GM10847 (cell line): ENCODE data around the gene NHEJ1.

Experiments
- POLR2A ChIP-seq: IDR thresholded peaks from 2 replicates; pipeline ENCODE4 v1.6.1; 2011; ENCODE audit not compliant: insufficient read length; ENCODE audit errors: extremely low read depth

NHEJ1 gene

DNA sequence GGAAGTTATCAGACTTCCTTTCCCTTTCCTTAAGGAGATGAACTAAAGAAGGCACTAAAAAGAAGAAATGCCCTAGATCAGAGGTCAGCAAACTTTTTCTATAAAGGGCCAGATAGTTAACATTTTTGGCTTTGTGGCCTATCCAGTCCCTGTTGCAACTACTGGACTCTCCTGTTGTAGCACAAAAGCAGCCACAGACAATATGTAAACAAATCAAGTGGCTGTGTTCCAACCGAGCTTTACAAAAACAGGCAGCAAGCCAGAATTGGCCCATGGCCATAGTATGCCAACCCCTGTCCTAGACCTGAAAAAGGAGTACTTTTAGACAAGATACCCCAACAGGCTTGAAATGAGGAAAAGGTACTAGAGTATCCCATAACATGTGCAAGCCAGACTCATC is 10.9 kb downstream of the NHEJ1 start:
- TF ChIP-seq POLR2A: no peak

DNA sequence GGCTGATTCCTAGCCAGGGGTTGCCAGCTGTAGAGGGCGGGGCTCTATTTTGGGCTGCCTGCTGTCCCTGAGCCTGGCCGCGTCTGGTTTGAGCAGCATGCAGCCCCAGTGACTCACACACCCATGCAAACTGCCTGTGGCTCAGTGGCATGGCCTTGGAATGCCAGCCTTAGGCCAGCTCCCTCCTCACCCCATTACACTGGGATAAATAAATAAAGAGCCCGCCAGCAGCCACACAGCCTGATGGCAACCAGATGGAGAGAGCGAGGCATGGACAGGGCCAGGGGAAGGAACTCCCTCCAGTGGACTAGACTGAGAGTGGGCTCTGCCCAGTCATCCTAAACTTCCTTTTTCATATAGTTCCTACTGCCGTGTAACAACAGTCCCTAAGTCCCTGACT is 18.3 kb downstream of the NHEJ1 start:
- no peak for TF ChIP-seq POLR2A

GRCh38 chr2:219140722-219141121 is 19.9 kb downstream of the NHEJ1 start:
- TF ChIP-seq POLR2A: no peak

- TF ChIP-seq POLR2A: no peak
These were observed 26.6 kb downstream of the NHEJ1 start for GRCh38 chr2:219133976-219134375.

- no peak for TF ChIP-seq POLR2A
These were observed 28.9 kb downstream of the NHEJ1 start for GRCh38 chr2:219131744-219132143.

DNA sequence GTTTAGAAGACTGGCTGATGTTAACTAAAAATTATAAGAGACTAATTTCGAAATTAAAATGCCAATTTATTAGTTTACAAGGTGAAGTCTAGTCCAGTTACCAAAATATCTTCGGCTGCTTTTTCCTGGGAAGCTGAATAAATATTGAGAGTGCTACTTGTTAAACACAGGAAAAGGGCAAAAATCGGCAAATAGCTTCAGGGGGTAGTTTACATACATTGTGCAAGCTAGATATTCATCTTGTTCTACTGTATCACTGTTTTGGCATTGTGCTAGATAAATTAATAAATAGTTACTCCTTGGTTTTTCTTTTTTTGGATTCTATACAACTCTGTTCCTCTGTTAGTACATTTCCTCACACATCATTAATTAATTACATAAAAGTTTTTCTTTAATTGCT is 29.3 kb downstream of the NHEJ1 start:
- no peak for TF ChIP-seq POLR2A

GRCh38 chr2:219129589-219129988 is 31.0 kb downstream of the NHEJ1 start:
- TF ChIP-seq POLR2A: no peak

- TF ChIP-seq POLR2A: no peak
These were observed 32.2 kb downstream of the NHEJ1 start for GRCh38 chr2:219128396-219128795.

GRCh38 chr2:219127037-219127635 is 33.5 kb downstream of the NHEJ1 start:
- TF ChIP-seq POLR2A: no peak

GRCh38 chr2:219126555-219126954 is 34.1 kb downstream of the NHEJ1 start:
- TF ChIP-seq POLR2A: no peak

DNA sequence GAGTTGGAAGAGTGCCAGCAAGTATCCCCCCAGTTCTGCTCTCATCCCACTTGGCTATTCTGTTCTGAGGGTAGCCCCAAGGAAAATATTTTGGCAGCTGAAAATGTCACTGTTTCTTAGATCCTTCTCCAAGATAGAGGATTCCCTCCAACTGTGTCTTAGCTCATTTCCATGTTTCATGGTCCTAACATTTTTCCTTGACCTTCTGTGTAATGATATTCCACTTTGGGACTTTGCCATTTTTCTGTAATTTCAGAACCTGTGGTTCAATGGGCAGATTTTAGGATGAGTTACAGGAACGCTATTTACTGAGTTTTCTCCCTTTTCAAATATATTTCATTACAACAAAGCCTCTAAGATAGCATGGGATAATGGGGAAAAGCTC is 34.7 kb downstream of the NHEJ1 start:
- no peak for TF ChIP-seq POLR2A

GRCh38 chr2:219125225-219125885 is 35.3 kb downstream of the NHEJ1 start:
- TF ChIP-seq POLR2A: no peak

DNA sequence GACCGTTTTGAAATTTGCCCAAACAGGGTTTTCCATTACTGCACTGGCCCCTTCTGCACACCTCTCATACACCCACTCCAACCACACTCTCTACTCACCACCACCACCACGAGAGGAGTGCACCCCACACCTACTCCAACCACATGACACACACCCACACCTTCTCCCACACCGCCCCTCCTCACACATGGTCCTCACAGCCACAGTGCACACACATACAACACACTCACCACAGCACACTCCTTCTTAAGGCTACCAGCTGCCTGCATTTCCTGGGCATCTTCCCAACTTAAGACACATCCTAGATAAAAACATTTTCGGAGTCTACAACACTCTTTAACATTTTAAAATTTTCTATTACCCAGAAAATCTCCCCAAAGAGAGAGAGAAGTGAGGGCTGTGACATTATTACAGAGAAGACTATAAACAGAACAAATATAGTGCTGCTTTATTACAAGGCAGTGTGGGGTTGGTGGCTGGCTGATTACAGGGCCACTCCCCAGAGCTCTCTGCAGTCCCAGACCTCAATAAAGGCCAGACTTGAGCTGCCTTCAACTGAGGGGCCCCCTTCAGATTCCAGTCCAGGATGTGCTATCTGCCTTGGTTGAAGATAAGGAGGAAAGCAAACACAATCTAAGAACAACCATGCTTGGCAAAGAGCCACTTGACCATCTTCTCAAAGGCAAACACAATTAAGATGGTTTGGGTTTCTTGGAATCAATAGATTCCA is 36.1 kb downstream of the NHEJ1 start:
- TF ChIP-seq POLR2A: no peak

GRCh38 chr2:219123356-219124135 is 37.1 kb downstream of the NHEJ1 start:
- no peak for TF ChIP-seq POLR2A

DNA sequence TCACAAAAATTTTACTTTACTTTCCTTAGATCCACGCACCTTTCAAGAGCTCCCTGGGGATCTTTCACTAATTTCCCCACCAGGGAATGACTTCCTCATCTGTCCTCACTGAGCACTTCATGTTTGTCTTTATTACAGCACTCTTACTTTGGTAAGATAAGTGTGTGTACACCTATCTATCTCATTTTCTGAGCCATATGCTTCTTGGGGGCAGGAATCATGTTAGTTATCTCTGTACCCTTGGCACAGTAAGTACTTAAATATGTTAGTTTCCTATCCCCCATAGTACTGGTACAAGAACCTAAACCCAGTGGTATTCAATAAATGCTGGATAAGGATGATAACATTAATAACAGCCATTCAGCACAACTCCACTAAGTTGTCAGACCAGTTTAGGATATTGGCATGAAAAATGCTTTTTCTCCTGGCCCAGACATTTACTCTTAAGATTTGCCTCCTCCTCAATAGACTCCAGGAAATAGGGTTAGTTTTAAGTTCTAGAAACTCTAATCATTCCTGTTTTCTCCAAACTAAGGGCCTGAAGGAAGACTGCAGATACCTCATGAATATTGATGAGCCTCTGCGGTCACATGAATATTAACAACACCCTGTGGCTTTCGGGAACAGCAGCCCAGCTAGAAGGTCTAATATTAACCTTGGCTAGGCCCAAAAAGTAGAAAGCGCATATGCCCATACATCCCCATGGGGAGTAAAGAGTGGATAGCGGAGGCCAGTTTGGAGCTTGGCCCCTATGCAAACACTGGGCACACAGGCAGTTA is 38.2 kb downstream of the NHEJ1 start:
- no peak for TF ChIP-seq POLR2A
